ENCODE measurements around the gene CD2BP2. TPM values are rescaled to one million over a fixed set of nuclear protein-coding genes. Genes with fewer than 3 reads are reported as not detected.

Gene CD2BP2
- total and polyA plus RNA-seq, 2 of the 8 experiments (the other 6 are each of a cell fraction or from before 2014, with no cell fraction given): 22.4 to 55.3 TPM

GRCh38 chr16:30356401-30357084 lies 1.4 kb upstream of the CD2BP2 start (continued):
- TF ChIP-seq E2F6 (IDR thresholded peaks at IDR 0.05) (no peak), YY1 (IDR thresholded peaks at IDR 0.05; ENCODE audit: low read depth, low read length) (no peak), SP4 (IDR thresholded peaks at IDR 0.05; ENCODE audit: low read length) (no peak), CEBPB (IDR thresholded peaks at IDR 0.05; ENCODE audit: low read depth, low read length) (no peak), CHD2 (IDR thresholded peaks at IDR 0.05; ENCODE audit: low read length) (no peak)

Measured in H1 (cell line).